ENCODE results near the gene ATP5F1B. TPM values are rescaled to one million over a fixed set of nuclear protein-coding genes. Genes with fewer than 3 reads are reported as not detected.

The ATP5F1B gene
- polyA plus RNA-seq, 6 donors from 2014 or later: 711 to 1,110 (median 809) TPM

GRCh38 chr12:56628671-56629458 lies 16.9 kb downstream of the ATP5F1B start:
- ATAC-seq (ENCODE audit: low read depth in 2 of 2) (peak; percentile 34 to 37), DNase-seq (peak; percentile 72)
- Mint-ChIP-seq H3K36me3 (peaks cover 0 to 4% of the 10 kb centered on the region in 2 donors), H3K4me3 (peak overlapping the region; percentile 86 to 99 (median 94)), H3K27me3 (no peaks in the 10 kb centered on the region), H3K27ac (peak overlapping the region; percentile 86 to 98 (median 96)), H3K9me3 (no peaks in the 10 kb centered on the region), H3K4me1 (peaks cover 52 to 75% (median 64%) of the 10 kb centered on the region in 3 donors)

GRCh38 chr12:56626701-56627100 lies 19.1 kb downstream of the ATP5F1B start:
- DNase-seq (peak; percentile 55), ATAC-seq (ENCODE audit: low read depth in 2 of 2) (peak; percentile 45 to 46)
- H3K27me3 Mint-ChIP-seq: no peaks in the 10 kb centered on the region
- H3K9me3 Mint-ChIP-seq: no peaks in the 10 kb centered on the region
- peak overlapping the region in 6 of 8 donors; percentile 12 to 99 (median 65) for H3K4me3 Mint-ChIP-seq
- peak overlapping the region; percentile 83 to 95 (median 89) for H3K27ac Mint-ChIP-seq
- peaks cover 0 to 4% of the 10 kb centered on the region in 2 donors for H3K36me3 Mint-ChIP-seq
- peaks cover 43 to 69% (median 60%) of the 10 kb centered on the region in 3 donors for H3K4me1 Mint-ChIP-seq

GRCh38 chr12:56622535-56622934 lies 23.2 kb downstream of the ATP5F1B start:
- Mint-ChIP-seq H3K36me3 (peaks cover 0 to 9% of the 10 kb centered on the region in 2 donors), H3K9me3 (no peaks in the 10 kb centered on the region)

GRCh38 chr12:56616925-56617324 lies 28.9 kb downstream of the ATP5F1B start:
- H3K27ac Mint-ChIP-seq: peak overlapping the region in 4 of 6 donors; percentile 21 to 91 (median 66)
- no peaks in the 10 kb centered on the region for H3K27me3 Mint-ChIP-seq
- no peak for DNase-seq
- H3K9me3 Mint-ChIP-seq: no peaks in the 10 kb centered on the region
- peaks cover 30 to 41% of the 10 kb centered on the region in 2 donors for H3K36me3 Mint-ChIP-seq
- no peak for ATAC-seq (ENCODE audit: low read depth in 2 of 2)
- no peak overlapping the region for H3K4me3 Mint-ChIP-seq
- peaks cover 16 to 39% (median 32%) of the 10 kb centered on the region in 3 donors for H3K4me1 Mint-ChIP-seq

More at GRCh38 chr12:56622535-56622934, 23.2 kb downstream of the ATP5F1B start:
- ATAC-seq (ENCODE audit: low read depth in 2 of 2) (no peak), DNase-seq (no peak)
- Mint-ChIP-seq H3K27ac (peak overlapping the region in 3 of 6 donors; percentile 26 to 86 (median 47)), H3K4me3 (no peak overlapping the region), H3K27me3 (no peaks in the 10 kb centered on the region), H3K4me1 (peaks cover 35 to 73% (median 52%) of the 10 kb centered on the region in 3 donors)

GRCh38 chr12:56616244-56616643 lies 29.5 kb downstream of the ATP5F1B start:
- no peaks in the 10 kb centered on the region for H3K27me3 Mint-ChIP-seq
- no peak overlapping the region for H3K4me3 Mint-ChIP-seq
- H3K36me3 Mint-ChIP-seq: peaks cover 36 to 48% of the 10 kb centered on the region in 2 donors

GRCh38 chr12:56614627-56615026 lies 31.2 kb downstream of the ATP5F1B start:
- ATAC-seq (ENCODE audit: low read depth in 2 of 2): no peak

More at GRCh38 chr12:56616244-56616643, 29.5 kb downstream of the ATP5F1B start:
- Mint-ChIP-seq H3K27ac (peak overlapping the region in 2 of 6 donors; percentile 51 to 61), H3K4me1 (peaks cover 18 to 38% (median 27%) of the 10 kb centered on the region in 3 donors), H3K9me3 (no peaks in the 10 kb centered on the region)
- DNase-seq (no peak), ATAC-seq (ENCODE audit: low read depth in 2 of 2) (no peak)

GRCh38 chr12:56604355-56604754 lies 41.4 kb downstream of the ATP5F1B start:
- Mint-ChIP-seq H3K4me1 (no peaks in the 10 kb centered on the region), H3K27me3 (no peaks in the 10 kb centered on the region), H3K27ac (peak overlapping the region in 2 of 6 donors; percentile 20 to 88), H3K4me3 (no peak overlapping the region), H3K9me3 (no peaks in the 10 kb centered on the region), H3K36me3 (peaks cover 38 to 50% of the 10 kb centered on the region in 2 donors)
- DNase-seq (no peak), ATAC-seq (ENCODE audit: low read depth in 2 of 2) (no peak)

More at GRCh38 chr12:56614627-56615026, 31.2 kb downstream of the ATP5F1B start:
- DNase-seq: no peak
- H3K9me3 Mint-ChIP-seq: no peaks in the 10 kb centered on the region
- peaks cover 17 to 22% (median 18%) of the 10 kb centered on the region in 3 donors for H3K4me1 Mint-ChIP-seq
- no peak overlapping the region for H3K4me3 Mint-ChIP-seq
- peak overlapping the region in 1 of 6 donors; percentile 80 for H3K27ac Mint-ChIP-seq
- H3K27me3 Mint-ChIP-seq: no peaks in the 10 kb centered on the region
- H3K36me3 Mint-ChIP-seq: peaks cover 46 to 61% of the 10 kb centered on the region in 2 donors

- H3K36me3 Mint-ChIP-seq: peaks cover 38 to 61% of the 10 kb centered on the region in 2 donors
- H3K27ac Mint-ChIP-seq: no peak overlapping the region
- ATAC-seq (ENCODE audit: low read depth in 2 of 2) (no peak), DNase-seq (no peak)
- H3K27me3 Mint-ChIP-seq: no peaks in the 10 kb centered on the region
- no peak overlapping the region for H3K4me3 Mint-ChIP-seq
- H3K4me1 Mint-ChIP-seq: no peaks in the 10 kb centered on the region
- H3K9me3 Mint-ChIP-seq: no peaks in the 10 kb centered on the region
Measured at GRCh38 chr12:56602239-56602638, 43.5 kb downstream of the ATP5F1B start.

GRCh38 chr12:56601503-56601902 lies 44.3 kb downstream of the ATP5F1B start:
- Mint-ChIP-seq H3K4me1 (peaks cover 0 to 4% (median 3%) of the 10 kb centered on the region in 3 donors), H3K9me3 (no peaks in the 10 kb centered on the region), H3K4me3 (peak overlapping the region in 1 of 8 donors; percentile 15), H3K36me3 (peaks cover 34 to 64% of the 10 kb centered on the region in 2 donors), H3K27me3 (no peaks in the 10 kb centered on the region), H3K27ac (peak overlapping the region in 2 of 6 donors; percentile 41 to 81)
- peak; percentile 64 to 72 for ATAC-seq (ENCODE audit: low read depth in 2 of 2)
- DNase-seq: peak; percentile 14

- Mint-ChIP-seq H3K9me3 (no peaks in the 10 kb centered on the region), H3K36me3 (peaks cover 26 to 57% of the 10 kb centered on the region in 2 donors), H3K4me1 (peaks cover 1 to 4% (median 3%) of the 10 kb centered on the region in 3 donors), H3K27ac (peak overlapping the region in 2 of 6 donors; percentile 37 to 70), H3K27me3 (no peaks in the 10 kb centered on the region), H3K4me3 (no peak overlapping the region)
- DNase-seq: no peak
- ATAC-seq (ENCODE audit: low read depth in 2 of 2): no peak
Measured at GRCh38 chr12:56600753-56601152, 45.0 kb downstream of the ATP5F1B start.

GRCh38 chr12:56599797-56600196 lies 46.0 kb downstream of the ATP5F1B start:
- DNase-seq (no peak), ATAC-seq (ENCODE audit: low read depth in 2 of 2) (no peak)
- peaks cover 24 to 50% of the 10 kb centered on the region in 2 donors for H3K36me3 Mint-ChIP-seq
- H3K4me3 Mint-ChIP-seq: no peak overlapping the region
- H3K9me3 Mint-ChIP-seq: no peaks in the 10 kb centered on the region
- peak overlapping the region in 1 of 6 donors; percentile 70 for H3K27ac Mint-ChIP-seq
- no peaks in the 10 kb centered on the region for H3K27me3 Mint-ChIP-seq
- peaks cover 1 to 4% (median 4%) of the 10 kb centered on the region in 3 donors for H3K4me1 Mint-ChIP-seq

GRCh38 chr12:56599041-56599440 lies 46.7 kb downstream of the ATP5F1B start:
- DNase-seq (no peak), ATAC-seq (ENCODE audit: low read depth in 2 of 2) (no peak)
- Mint-ChIP-seq H3K27me3 (no peaks in the 10 kb centered on the region), H3K4me1 (peaks cover 3 to 9% (median 4%) of the 10 kb centered on the region in 3 donors), H3K36me3 (peaks cover 24 to 43% of the 10 kb centered on the region in 2 donors), H3K4me3 (no peak overlapping the region), H3K27ac (peak overlapping the region in 2 of 6 donors; percentile 29 to 63), H3K9me3 (no peaks in the 10 kb centered on the region)

- H3K9me3 Mint-ChIP-seq: no peaks in the 10 kb centered on the region
- no peaks in the 10 kb centered on the region for H3K27me3 Mint-ChIP-seq
- H3K27ac Mint-ChIP-seq: peak overlapping the region in 3 of 6 donors; percentile 55 to 93 (median 78)
- no peak for ATAC-seq (ENCODE audit: low read depth in 2 of 2)
- peaks cover 16 to 35% of the 10 kb centered on the region in 2 donors for H3K36me3 Mint-ChIP-seq
- peaks cover 4 to 11% (median 5%) of the 10 kb centered on the region in 3 donors for H3K4me1 Mint-ChIP-seq
- no peak overlapping the region for H3K4me3 Mint-ChIP-seq
- no peak for DNase-seq
Measured at GRCh38 chr12:56596815-56597214, 49.0 kb downstream of the ATP5F1B start.
